B cell (primary cell): ENCODE results near the gene PPP2R2D.

Experiments
- CTCF ChIP-seq: fragments of 200-600 bp; IDR thresholded peaks from one replicate; pipeline ENCODE4 v1.8.0; 2022; ENCODE audit warnings: antibody characterized with exemption, mild to moderate bottlenecking
- EZH2 ChIP-seq: IDR thresholded peaks from 2 replicates; pipeline ENCODE4 v1.6.1; 2012; ENCODE audit warnings: borderline replicate concordance, low read depth, mild to moderate bottlenecking, moderate library complexity, low read length; ENCODE audit not compliant: insufficient read depth, poor library complexity, severe bottlenecking

- TF ChIP-seq CTCF = no peak
- no peak for TF ChIP-seq EZH2
These were observed 31.5 kb upstream of the PPP2R2D start for GRCh38 chr10:131869344-131869743.
